HepG2 (cell line): ENCODE results near the gene AK9. TPM values are rescaled to one million over a fixed set of nuclear protein-coding genes. Genes with fewer than 3 reads are reported as not detected.

Experiments
- BCL6 ChIP-seq: IDR thresholded peaks from 2 replicates; pipeline ENCODE4 v1.6.1; 2016; ENCODE audit warnings: missing genetic modification reagents, missing compliant biosample characterization
- BORCS8-MEF2B ChIP-seq: sonication (generic); formaldehyde crosslinking; IDR thresholded peaks from 2 replicates; pipeline ENCODE4 v1.8.0; 2022; ENCODE audit warnings: mild to moderate bottlenecking, missing genetic modification reagents
- FIP1L1 ChIP-seq: fragments of 200-400 bp; formaldehyde crosslinking; IDR thresholded peaks from 2 replicates; pipeline ENCODE4 v1.6.1; 2018; ENCODE audit warnings: low read depth, mild to moderate bottlenecking, low read length, moderate library complexity, borderline replicate concordance; ENCODE audit not compliant: insufficient read depth
- GABPA ChIP-seq, 2 experiments: IDR thresholded peaks; 2 replicates each; pipeline ENCODE4 v1.6.1; 2011 to 2016; ENCODE audit warnings: low read depth in 2 of 2, low read length in 1 of 2, missing biosample characterization in 1 of 2, missing genetic modification characterization in 1 of 2
- GABPB1 ChIP-seq: IDR thresholded peaks from 2 replicates; pipeline ENCODE4 v1.6.1; 2016; ENCODE audit warnings: mild to moderate bottlenecking, missing genetic modification reagents, moderate library complexity, missing compliant biosample characterization
- HNRNPL ChIP-seq: fragments of 200-400 bp; formaldehyde crosslinking; IDR thresholded peaks from 2 replicates; pipeline ENCODE4 v1.6.1; 2017; ENCODE audit warnings: mild to moderate bottlenecking, low read depth, low read length
- KAT8 ChIP-seq: IDR thresholded peaks from 2 replicates; pipeline ENCODE4 v1.6.1; 2016; ENCODE audit warnings: missing genetic modification reagents, missing compliant biosample characterization
- SOX6 ChIP-seq, 2 experiments: fragments of 450-650 bp in 1 of 2; sonication (generic) in 1 of 2; formaldehyde crosslinking in 1 of 2; IDR thresholded peaks; 2 replicates each; pipeline versions ENCODE4 v1.4.0 to v1.6.1; 2017 to 2020; ENCODE audit warnings: antibody characterized with exemption in 1 of 2, mild to moderate bottlenecking in 1 of 2, missing genetic modification reagents in 1 of 2
- ZGPAT ChIP-seq: IDR thresholded peaks from 2 replicates; pipeline ENCODE4 v1.6.1; 2016; ENCODE audit warnings: mild to moderate bottlenecking
- ZNF550 ChIP-seq: sonication (generic); formaldehyde crosslinking; IDR thresholded peaks from 2 replicates; pipeline ENCODE4 v1.4.0; 2020; ENCODE audit warnings: mild to moderate bottlenecking, missing genetic modification reagents, borderline replicate concordance
- ZNF556 ChIP-seq: sonication (generic); formaldehyde crosslinking; IDR thresholded peaks from 2 replicates; pipeline ENCODE4 v1.4.0; 2020; ENCODE audit warnings: mild to moderate bottlenecking, missing genetic modification reagents, borderline replicate concordance
- ZNF691 ChIP-seq: sonication (generic); formaldehyde crosslinking; IDR thresholded peaks from 2 replicates; pipeline ENCODE4 v1.4.0; 2020; ENCODE audit warnings: missing genetic modification reagents, low read depth, mild to moderate bottlenecking, borderline replicate concordance
- ZNF720 ChIP-seq: sonication (generic); formaldehyde crosslinking; IDR thresholded peaks from 2 replicates; pipeline ENCODE4 v1.4.0; 2020; ENCODE audit warnings: missing genetic modification reagents
- ZNF772 ChIP-seq: sonication (generic); formaldehyde crosslinking; IDR thresholded peaks from 2 replicates; pipeline ENCODE4 v1.5.0; 2020; ENCODE audit warnings: mild to moderate bottlenecking, missing genetic modification reagents
- ZNF792 ChIP-seq: IDR thresholded peaks from 2 replicates; pipeline ENCODE4 v1.6.1; 2016
- polyA plus RNA-seq, 8 experiments: library from polyadenylated mRNA; depleted of rRNA in 3 of 8; stranded (reverse) in 7 of 8; unstranded in 1 of 8; fragments of >200 nt; fragmentation: Illumina TruSeq in 4 of 8; extraction: Trizol in 4 of 8; gene quantifications; 2 replicates each; pipeline versions ENCODE4 v1.2.1 to v1.2.3, GENCODE V29; 2011 to 2016; ENCODE audit warnings: low read depth in 4 of 8, missing spikeins in 1 of 8, mixed read lengths in 1 of 8; ENCODE audit not compliant: insufficient read depth in 1 of 8
- total RNA-seq, 5 experiments: library from RNA; depleted of rRNA; stranded (reverse); fragments of >200 nt; fragmentation: Illumina TruSeq; extraction: Trizol; gene quantifications; 2 replicates each; pipeline ENCODE4 v1.2.3, GENCODE V29; 2016; ENCODE audit warnings: low read depth in 1 of 5
- TF ChIP-seq, protein P1 (sequence below): sonication (generic); formaldehyde crosslinking; IDR thresholded peaks from 2 replicates; pipeline ENCODE4 v1.8.0; 2022; ENCODE audit warnings: mild to moderate bottlenecking, missing genetic modification reagents, moderate library complexity
- TF ChIP-seq, protein P2 (sequence below): sonication (generic); formaldehyde crosslinking; IDR thresholded peaks from 2 replicates; pipeline ENCODE4 v1.4.0; 2020; ENCODE audit warnings: mild to moderate bottlenecking, missing genetic modification reagents, borderline replicate concordance
- TF ChIP-seq, protein P3 (sequence below): IDR thresholded peaks from 2 replicates; pipeline ENCODE4 v1.6.1; 2016

AK9 gene
- total and polyA plus RNA-seq, 2 of the 13 experiments (the other 11 are each of a cell fraction or from before 2014, with no cell fraction given), result 3.2 to 4.8 TPM

DNA sequence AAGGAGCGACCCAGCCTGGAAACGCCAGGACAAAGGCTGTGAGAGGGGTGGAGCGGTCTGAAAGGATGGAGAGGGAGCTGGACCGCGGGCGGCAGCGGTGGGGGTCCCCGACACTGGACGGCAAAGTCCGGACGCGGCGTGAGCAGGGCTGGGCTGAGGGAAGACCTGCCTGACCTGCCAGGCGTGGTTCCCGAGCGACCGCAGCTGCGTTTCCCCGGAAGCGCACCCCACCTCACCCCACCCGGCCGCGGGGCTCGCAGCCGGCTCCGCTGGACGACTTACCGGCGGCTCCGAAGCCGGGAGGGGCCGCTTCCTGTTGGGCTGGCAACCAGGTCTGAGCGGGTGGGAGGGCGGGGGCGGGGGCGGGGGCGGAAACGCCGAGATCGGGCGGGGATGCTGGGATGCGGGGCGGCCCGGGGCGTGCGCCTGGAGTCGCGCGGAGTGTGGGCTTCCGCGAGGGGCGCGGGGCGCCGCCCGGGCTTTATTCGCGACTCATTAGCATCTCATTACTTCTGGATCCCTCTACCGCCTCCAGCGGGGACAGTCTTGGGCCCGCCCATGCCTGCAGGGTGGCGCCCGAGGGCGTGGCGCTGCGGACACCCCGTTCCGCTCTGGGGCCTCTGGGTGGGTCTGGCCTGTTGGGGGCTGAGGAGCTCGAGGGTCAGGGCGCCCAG lies 235.4 kb downstream of the AK9 start, which contains the start of gene MICAL1 (continued):
- TF ChIP-seq ZGPAT (CRISPR knock-in tag), result 0 out of 2 replicates have a peak, but pooled peaks have one; percentile 45
- TF ChIP-seq, protein P1, sequence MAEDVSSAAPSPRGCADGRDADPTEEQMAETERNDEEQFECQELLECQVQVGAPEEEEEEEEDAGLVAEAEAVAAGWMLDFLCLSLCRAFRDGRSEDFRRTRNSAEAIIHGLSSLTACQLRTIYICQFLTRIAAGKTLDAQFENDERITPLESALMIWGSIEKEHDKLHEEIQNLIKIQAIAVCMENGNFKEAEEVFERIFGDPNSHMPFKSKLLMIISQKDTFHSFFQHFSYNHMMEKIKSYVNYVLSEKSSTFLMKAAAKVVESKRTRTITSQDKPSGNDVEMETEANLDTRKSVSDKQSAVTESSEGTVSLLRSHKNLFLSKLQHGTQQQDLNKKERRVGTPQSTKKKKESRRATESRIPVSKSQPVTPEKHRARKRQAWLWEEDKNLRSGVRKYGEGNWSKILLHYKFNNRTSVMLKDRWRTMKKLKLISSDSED, result no peak
- no peak for TF ChIP-seq SOX6 (IDR thresholded peaks at IDR 0.05)
- 0 out of 2 replicates have a peak, but pooled peaks have one; percentile 33 for TF ChIP-seq SOX6 (CRISPR knock-in tag; IDR thresholded peaks at IDR 0.05)
- TF ChIP-seq, protein P2, sequence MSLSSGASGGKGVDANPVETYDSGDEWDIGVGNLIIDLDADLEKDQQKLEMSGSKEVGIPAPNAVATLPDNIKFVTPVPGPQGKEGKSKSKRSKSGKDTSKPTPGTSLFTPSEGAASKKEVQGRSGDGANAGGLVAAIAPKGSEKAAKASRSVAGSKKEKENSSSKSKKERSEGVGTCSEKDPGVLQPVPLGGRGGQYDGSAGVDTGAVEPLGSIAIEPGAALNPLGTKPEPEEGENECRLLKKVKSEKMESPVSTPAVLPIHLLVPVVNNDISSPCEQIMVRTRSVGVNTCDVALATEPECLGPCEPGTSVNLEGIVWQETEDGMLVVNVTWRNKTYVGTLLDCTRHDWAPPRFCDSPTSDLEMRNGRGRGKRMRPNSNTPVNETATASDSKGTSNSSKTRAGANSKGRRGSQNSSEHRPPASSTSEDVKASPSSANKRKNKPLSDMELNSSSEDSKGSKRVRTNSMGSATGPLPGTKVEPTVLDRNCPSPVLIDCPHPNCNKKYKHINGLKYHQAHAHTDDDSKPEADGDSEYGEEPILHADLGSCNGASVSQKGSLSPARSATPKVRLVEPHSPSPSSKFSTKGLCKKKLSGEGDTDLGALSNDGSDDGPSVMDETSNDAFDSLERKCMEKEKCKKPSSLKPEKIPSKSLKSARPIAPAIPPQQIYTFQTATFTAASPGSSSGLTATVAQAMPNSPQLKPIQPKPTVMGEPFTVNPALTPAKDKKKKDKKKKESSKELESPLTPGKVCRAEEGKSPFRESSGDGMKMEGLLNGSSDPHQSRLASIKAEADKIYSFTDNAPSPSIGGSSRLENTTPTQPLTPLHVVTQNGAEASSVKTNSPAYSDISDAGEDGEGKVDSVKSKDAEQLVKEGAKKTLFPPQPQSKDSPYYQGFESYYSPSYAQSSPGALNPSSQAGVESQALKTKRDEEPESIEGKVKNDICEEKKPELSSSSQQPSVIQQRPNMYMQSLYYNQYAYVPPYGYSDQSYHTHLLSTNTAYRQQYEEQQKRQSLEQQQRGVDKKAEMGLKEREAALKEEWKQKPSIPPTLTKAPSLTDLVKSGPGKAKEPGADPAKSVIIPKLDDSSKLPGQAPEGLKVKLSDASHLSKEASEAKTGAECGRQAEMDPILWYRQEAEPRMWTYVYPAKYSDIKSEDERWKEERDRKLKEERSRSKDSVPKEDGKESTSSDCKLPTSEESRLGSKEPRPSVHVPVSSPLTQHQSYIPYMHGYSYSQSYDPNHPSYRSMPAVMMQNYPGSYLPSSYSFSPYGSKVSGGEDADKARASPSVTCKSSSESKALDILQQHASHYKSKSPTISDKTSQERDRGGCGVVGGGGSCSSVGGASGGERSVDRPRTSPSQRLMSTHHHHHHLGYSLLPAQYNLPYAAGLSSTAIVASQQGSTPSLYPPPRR (CRISPR knock-in tag), result no peak
- no peak for TF ChIP-seq FIP1L1
- TF ChIP-seq ZNF556 (CRISPR knock-in tag), result no peak; the same call in 1 of the 2 replicates
- TF ChIP-seq BORCS8-MEF2B (CRISPR knock-in tag), result no peak
- TF ChIP-seq GABPA (IDR thresholded peaks at IDR 0.05; ENCODE audit: low read depth, low read length), result peak; percentile 37; the same call in 1 of the 2 replicates
- peak; percentile 68 for TF ChIP-seq GABPA (CRISPR knock-in tag; IDR thresholded peaks at IDR 0.05; ENCODE audit: low read depth)
- TF ChIP-seq, protein P3, sequence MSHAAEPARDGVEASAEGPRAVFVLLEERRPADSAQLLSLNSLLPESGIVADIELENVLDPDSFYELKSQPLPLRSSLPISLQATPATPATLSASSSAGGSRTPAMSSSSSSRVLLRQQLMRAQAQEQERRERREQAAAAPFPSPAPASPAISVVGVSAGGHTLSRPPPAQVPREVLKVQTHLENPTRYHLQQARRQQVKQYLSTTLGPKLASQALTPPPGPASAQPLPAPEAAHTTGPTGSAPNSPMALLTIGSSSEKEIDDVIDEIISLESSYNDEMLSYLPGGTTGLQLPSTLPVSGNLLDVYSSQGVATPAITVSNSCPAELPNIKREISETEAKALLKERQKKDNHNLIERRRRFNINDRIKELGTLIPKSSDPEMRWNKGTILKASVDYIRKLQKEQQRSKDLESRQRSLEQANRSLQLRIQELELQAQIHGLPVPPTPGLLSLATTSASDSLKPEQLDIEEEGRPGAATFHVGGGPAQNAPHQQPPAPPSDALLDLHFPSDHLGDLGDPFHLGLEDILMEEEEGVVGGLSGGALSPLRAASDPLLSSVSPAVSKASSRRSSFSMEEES (CRISPR knock-in tag), result no peak
- no peak for TF ChIP-seq ZNF550
- TF ChIP-seq ZNF720 (CRISPR knock-in tag), result no peak
- 0 out of 2 replicates have a peak, but pooled peaks have one; percentile 3 for TF ChIP-seq ZNF691 (CRISPR knock-in tag)
- peak; percentile 19; the same call in 1 of the 2 replicates for TF ChIP-seq ZNF772 (CRISPR knock-in tag)
- TF ChIP-seq ZNF792 (CRISPR knock-in tag), result no peak
- TF ChIP-seq HNRNPL, result 0 out of 2 replicates have a peak, but pooled peaks have one; percentile 10
- peak; percentile 86 for TF ChIP-seq GABPB1
- TF ChIP-seq BCL6, result no peak
- 0 out of 2 replicates have a peak, but pooled peaks have one; percentile 25 for TF ChIP-seq KAT8
